NT2/D1 (cell line): ENCODE data around the gene SPAG9.

Experiments used
- DNase-seq: peaks from one replicate; pipeline ENCODE4 v3.0.0-alpha.2; 2011; ENCODE audit warnings: low read depth, low spot score
- H3K27me3 ChIP-seq: 2 replicates; pipeline ENCODE4 v1.6.0; 2011; ENCODE audit warnings: mild to moderate bottlenecking; ENCODE audit not compliant: insufficient read length, insufficient read depth
- H3K36me3 ChIP-seq: 2 replicates; pipeline ENCODE4 v1.6.1; 2011; ENCODE audit warnings: mild to moderate bottlenecking, low read length, mixed read lengths; ENCODE audit not compliant: insufficient read depth, insufficient read length
- H3K4me1 ChIP-seq: 2 replicates; pipeline ENCODE4 v1.5.1; 2011; ENCODE audit not compliant: insufficient read depth, insufficient read length
- H3K4me3 ChIP-seq: 2 replicates; pipeline ENCODE4 v1.5.1; 2011; ENCODE audit warnings: low read depth; ENCODE audit not compliant: insufficient read length
- H3K9ac ChIP-seq: 2 replicates; pipeline ENCODE4 v1.6.0; 2011; ENCODE audit warnings: low read depth; ENCODE audit not compliant: insufficient read length
- H3K9me3 ChIP-seq: 2 replicates; pipeline ENCODE4 v1.5.1; 2011; ENCODE audit warnings: mild to moderate bottlenecking, low read length; ENCODE audit not compliant: insufficient read depth
- SUZ12 ChIP-seq: IDR thresholded peaks from 2 replicates; pipeline ENCODE4 v1.6.1; 2011; ENCODE audit not compliant: insufficient read length, insufficient read depth; ENCODE audit errors: extremely low read depth
- YY1 ChIP-seq: IDR thresholded peaks from 2 replicates; pipeline ENCODE4 v1.6.1; 2011; ENCODE audit not compliant: insufficient read length, insufficient read depth
- ZNF274 ChIP-seq: IDR thresholded peaks from 2 replicates; pipeline ENCODE4 v1.6.1; 2011; ENCODE audit warnings: mild to moderate bottlenecking, low read depth, low read length

SPAG9 gene

GRCh38 chr17:50981279-50981678, 139.4 kb downstream of the SPAG9 start:
- no peak overlapping the region for H3K9ac ChIP-seq
- no peaks in the 10 kb centered on the region for H3K4me1 ChIP-seq
- no peak overlapping the region for H3K4me3 ChIP-seq
- no peak for DNase-seq
- H3K27me3 ChIP-seq, result no peaks in the 10 kb centered on the region
- no peak for TF ChIP-seq SUZ12
- TF ChIP-seq YY1, result no peak
- TF ChIP-seq ZNF274, result no peak
- H3K36me3 ChIP-seq, result peaks cover 66% of the 10 kb centered on the region
- no peaks in the 10 kb centered on the region for H3K9me3 ChIP-seq

DNA sequence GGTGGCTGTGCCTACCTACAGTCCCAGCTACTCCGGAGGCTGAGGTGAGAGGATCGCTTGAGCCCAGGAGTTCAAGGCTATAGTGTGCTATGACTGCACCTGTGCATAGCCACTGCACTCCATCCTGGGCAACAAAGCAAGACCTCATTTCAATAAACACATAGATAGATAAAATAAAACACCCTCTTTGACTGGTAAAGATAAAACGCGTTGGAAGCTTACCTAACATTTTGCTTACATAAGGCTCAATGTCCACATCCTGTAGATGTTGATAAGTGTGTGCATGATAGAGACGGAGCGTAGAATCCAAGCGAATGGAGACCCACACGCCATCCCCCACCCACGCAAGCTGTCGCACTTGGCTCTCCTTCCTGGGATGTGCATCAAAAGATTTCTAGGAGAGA, 141.1 kb downstream of the SPAG9 start:
- TF ChIP-seq YY1, result no peak
- TF ChIP-seq SUZ12, result no peak
- TF ChIP-seq ZNF274, result no peak
- no peaks in the 10 kb centered on the region for H3K27me3 ChIP-seq
- no peak for DNase-seq
- no peaks in the 10 kb centered on the region for H3K4me1 ChIP-seq
- no peaks in the 10 kb centered on the region for H3K9me3 ChIP-seq
- H3K4me3 ChIP-seq, result no peak overlapping the region
- peaks cover 70% of the 10 kb centered on the region for H3K36me3 ChIP-seq
- H3K9ac ChIP-seq, result no peak overlapping the region

DNA sequence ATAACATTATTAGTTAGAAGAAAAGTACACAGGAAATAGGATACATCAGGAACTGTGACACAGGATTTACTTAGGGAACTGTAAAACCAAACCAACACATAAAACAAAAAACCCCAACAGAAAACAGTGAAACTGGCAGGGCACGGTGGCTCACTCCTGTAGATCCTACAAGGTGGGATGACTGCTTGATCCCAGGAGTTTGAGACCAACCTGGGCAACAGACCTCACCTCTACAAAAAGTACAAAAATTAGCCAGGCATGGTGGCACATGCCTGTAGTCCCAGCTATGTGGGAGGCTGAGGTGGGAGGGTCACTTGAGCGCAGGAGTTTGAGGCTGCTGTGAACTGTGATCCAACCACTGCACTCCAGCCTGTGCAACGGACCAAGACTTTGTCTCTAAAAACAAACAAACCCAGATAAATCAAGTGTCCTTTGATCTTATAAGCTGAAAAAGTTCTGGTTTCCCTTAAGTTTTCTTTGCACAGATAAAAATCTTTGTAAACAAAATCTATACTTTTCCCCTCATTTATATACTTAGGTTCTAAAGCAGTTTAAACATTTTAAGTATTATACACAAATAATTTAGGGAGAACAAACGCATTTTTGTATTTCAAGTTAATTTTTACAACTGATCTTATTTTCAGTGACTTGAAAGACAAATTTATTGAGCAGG, 143.0 kb downstream of the SPAG9 start:
- Histone ChIP-seq H3K4me3 (no peak overlapping the region), H3K9me3 (no peaks in the 10 kb centered on the region), H3K36me3 (peaks cover 66% of the 10 kb centered on the region), H3K9ac (no peak overlapping the region), H3K4me1 (no peaks in the 10 kb centered on the region), H3K27me3 (no peaks in the 10 kb centered on the region)
- DNase-seq, result no peak
- TF ChIP-seq ZNF274 (no peak), YY1 (no peak), SUZ12 (no peak)

- no peak for DNase-seq
Measured at GRCh38 chr17:50976951-50977472, 143.7 kb downstream of the SPAG9 start.

DNA sequence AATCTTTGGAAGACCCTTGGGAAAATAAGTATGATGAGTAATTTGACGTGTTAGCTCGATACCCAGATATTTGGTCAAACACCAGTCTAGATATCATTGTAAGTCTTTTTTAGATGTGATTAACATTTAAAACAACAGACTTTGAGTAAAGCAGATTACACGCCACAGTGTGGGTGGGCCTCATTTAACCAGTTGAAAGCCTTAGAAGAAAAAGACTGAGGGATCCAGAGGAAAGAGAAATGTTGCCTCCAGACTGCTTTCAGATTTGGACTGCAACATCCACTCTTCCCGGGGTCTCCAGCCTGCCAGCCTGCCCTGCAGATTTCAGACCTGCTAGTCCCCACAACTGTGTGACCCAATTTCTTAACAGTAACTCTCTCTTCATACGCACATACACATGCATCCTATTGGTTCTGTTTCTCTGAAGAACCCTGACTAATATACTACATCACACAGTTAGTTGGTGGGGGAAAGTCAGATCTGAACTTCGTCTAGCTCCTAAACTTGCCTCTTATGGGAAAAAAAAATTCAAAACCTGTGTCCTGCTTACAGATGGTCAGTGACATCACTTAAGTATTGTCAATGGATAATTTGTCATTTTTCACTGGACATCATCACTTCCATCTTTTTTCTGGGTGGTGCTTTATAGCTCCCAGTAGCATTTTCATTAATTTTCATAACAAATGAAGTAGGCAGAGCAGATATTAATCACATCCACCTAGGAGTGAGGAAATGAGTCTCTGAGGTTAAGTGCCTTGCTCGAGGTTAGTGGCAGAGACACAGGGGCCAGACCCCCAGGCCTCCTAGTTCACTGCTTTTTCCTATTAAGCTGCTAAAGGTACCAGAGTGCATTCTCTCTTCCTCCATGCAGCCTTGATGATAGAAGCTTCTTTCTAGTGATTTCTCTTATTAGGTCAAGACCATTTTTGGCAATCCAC, 146.8 kb downstream of the SPAG9 start:
- H3K9me3 ChIP-seq, result no peaks in the 10 kb centered on the region
- H3K9ac ChIP-seq, result no peak overlapping the region
- peaks cover 56% of the 10 kb centered on the region for H3K36me3 ChIP-seq
- H3K4me3 ChIP-seq, result no peak overlapping the region
- no peak for DNase-seq
- TF ChIP-seq SUZ12, result no peak
- TF ChIP-seq YY1, result no peak
- no peak for TF ChIP-seq ZNF274
- H3K4me1 ChIP-seq, result no peaks in the 10 kb centered on the region
- no peaks in the 10 kb centered on the region for H3K27me3 ChIP-seq

More at GRCh38 chr17:50976951-50977472, 143.7 kb downstream of the SPAG9 start:
- Histone ChIP-seq H3K9ac (no peak overlapping the region), H3K4me1 (no peaks in the 10 kb centered on the region), H3K27me3 (no peaks in the 10 kb centered on the region), H3K9me3 (no peaks in the 10 kb centered on the region), H3K4me3 (no peak overlapping the region), H3K36me3 (peaks cover 60% of the 10 kb centered on the region)
- TF ChIP-seq YY1 (no peak), SUZ12 (no peak), ZNF274 (no peak)

DNA sequence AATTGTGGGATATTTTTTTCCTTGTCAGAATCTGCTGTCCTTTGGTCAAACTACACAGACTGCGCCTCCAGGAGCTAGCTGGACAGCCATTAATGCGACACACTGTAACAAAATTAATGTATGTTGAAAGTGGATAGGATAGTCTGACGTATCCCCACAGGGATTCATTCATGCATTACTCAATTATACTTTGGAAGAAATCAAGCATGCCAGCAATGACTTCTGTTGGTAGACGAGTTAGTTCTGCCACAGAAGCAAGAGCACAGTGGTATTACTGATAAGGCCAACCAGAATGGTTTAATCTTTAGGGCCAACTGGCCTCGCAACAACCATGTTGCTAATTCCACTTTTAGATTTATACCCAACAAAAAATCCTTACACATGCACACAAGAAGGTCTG, 148.1 kb downstream of the SPAG9 start:
- Histone ChIP-seq H3K4me3 (no peak overlapping the region), H3K27me3 (no peaks in the 10 kb centered on the region), H3K36me3 (peaks cover 50% of the 10 kb centered on the region), H3K9ac (no peak overlapping the region), H3K4me1 (no peaks in the 10 kb centered on the region), H3K9me3 (no peaks in the 10 kb centered on the region)
- DNase-seq, result no peak
- TF ChIP-seq YY1 (no peak), SUZ12 (no peak), ZNF274 (no peak)

DNA sequence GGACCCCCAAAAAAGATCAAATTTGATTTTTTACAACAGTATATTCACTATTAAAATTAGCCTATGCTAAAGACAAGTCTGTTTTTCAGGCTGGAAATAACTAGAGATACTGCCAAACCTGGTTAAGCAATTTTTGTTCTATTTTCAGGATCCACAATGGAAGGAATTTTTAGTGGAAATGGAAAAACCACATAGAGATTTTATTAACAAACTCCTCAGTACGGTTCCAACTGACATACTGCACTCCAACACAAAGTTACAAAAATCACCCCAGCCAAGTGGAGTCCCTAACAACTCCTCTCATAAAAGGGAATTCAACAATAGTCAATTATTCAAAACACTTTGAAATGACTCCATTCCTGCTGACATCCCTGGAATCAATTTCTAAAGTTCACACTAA, 152.9 kb downstream of the SPAG9 start:
- DNase-seq, result no peak
- TF ChIP-seq SUZ12 (no peak), ZNF274 (no peak), YY1 (no peak)
- Histone ChIP-seq H3K4me1 (no peaks in the 10 kb centered on the region), H3K36me3 (peaks cover 28% of the 10 kb centered on the region), H3K4me3 (no peak overlapping the region), H3K27me3 (no peaks in the 10 kb centered on the region), H3K9me3 (no peaks in the 10 kb centered on the region), H3K9ac (no peak overlapping the region)
